H1 (cell line): ENCODE data around the gene RPGRIP1. TPM values are rescaled to one million over a fixed set of nuclear protein-coding genes. Genes with fewer than 3 reads are reported as not detected.
"Not testable (repeated sequence)": the region's sequence is repeated elsewhere in the genome, so short reads cannot be mapped to it uniquely, and the experiment has no call there.

ENCODE experiments used
- CTCF ChIA-PET: fragments of 300-600 bp; sonication (Branson Sonifier 250); formaldehyde crosslinking; loops from one replicate; lab custom pipeline; 2021; ENCODE audit not compliant: partially characterized antibody; lab: Charles Lee
- POLR2A ChIA-PET: fragments of 300-600 bp; sonication (Branson Sonifier 250); formaldehyde crosslinking; loops from one replicate; lab custom pipeline; 2021; ENCODE audit warnings: inconsistent platforms; ENCODE audit not compliant: partially characterized antibody; lab: Charles Lee
- DNase-seq, 2 experiments: peaks; one replicate each; pipeline versions ENCODE4 v3.0.0 to v3.0.0-alpha.2; 2010 to 2022; ENCODE audit warnings: low spot score in 2 of 2, low read depth in 1 of 2, mixed read lengths in 1 of 2
- FAIRE-seq: peaks from 2 replicates; lab custom pipeline; 2011; peaks lifted over from hg19 to GRCh38; lab: Jason Lieb, UNC
- H2AFZ ChIP-seq: 2 replicates; pipeline ENCODE4 v1.8.1; 2012; ENCODE audit warnings: low read length, inconsistent platforms
- H2AK5ac ChIP-seq: 2 replicates; pipeline ENCODE4 v1.6.1; 2013; ENCODE audit warnings: low read depth, low read length
- H2BK120ac ChIP-seq: replicated peaks from 2 replicates; pipeline ENCODE3; 2013; ENCODE audit warnings: low read depth, low read length, inconsistent platforms
- H2BK12ac ChIP-seq: 2 replicates; pipeline ENCODE4 v1.6.1; 2013; ENCODE audit warnings: low read depth, low read length
- H2BK15ac ChIP-seq: 2 replicates; pipeline ENCODE4 v1.6.1; 2013; ENCODE audit warnings: low read length
- H2BK20ac ChIP-seq: 2 replicates; pipeline ENCODE4 v1.6.1; 2013; ENCODE audit warnings: low read length
- H2BK5ac ChIP-seq: 2 replicates; pipeline ENCODE4 v1.6.1; 2013; ENCODE audit warnings: low read depth, low read length
- H3K14ac ChIP-seq: 2 replicates; pipeline ENCODE4 v1.6.1; 2013; ENCODE audit warnings: inconsistent platforms; ENCODE audit not compliant: insufficient read length
- H3K18ac ChIP-seq: 2 replicates; pipeline ENCODE4 v1.6.1; 2013; ENCODE audit warnings: low read length; ENCODE audit errors: extremely low read depth
- H3K23ac ChIP-seq: 2 replicates; pipeline ENCODE4 v1.6.1; 2013; ENCODE audit warnings: inconsistent platforms; ENCODE audit not compliant: insufficient read length
- H3K23me2 ChIP-seq: 2 replicates; pipeline ENCODE4 v1.6.1; 2013; ENCODE audit warnings: low read depth, low read length
- H3K27ac ChIP-seq: 2 replicates; pipeline ENCODE4 v1.6.1; 2011; ENCODE audit warnings: low read depth, low read length, inconsistent platforms
- H3K27me3 ChIP-seq, 4 experiments: replicated peaks in 1 of 4; 1 replicate in 1 of 4; 2 replicates in 3 of 4; pipeline versions ENCODE4 v1.6.1 to v1.8.1; 2011 to 2013; ENCODE audit warnings: low read length in 3 of 4, mild to moderate bottlenecking in 3 of 4, inconsistent platforms in 2 of 4, mixed read lengths in 2 of 4, moderate library complexity in 1 of 4; ENCODE audit not compliant: control insufficient read depth in 3 of 4, insufficient read depth in 3 of 4; ENCODE audit errors: extremely low read depth in 1 of 4
- H3K36me3 ChIP-seq, 4 experiments: 2 replicates each; pipeline versions ENCODE4 v1.6.1 to v1.8.1; 2011 to 2013; ENCODE audit warnings: mild to moderate bottlenecking in 4 of 4, low read length in 3 of 4, moderate library complexity in 2 of 4, control low read depth in 1 of 4, inconsistent platforms in 1 of 4; ENCODE audit not compliant: insufficient read depth in 4 of 4, control insufficient read depth in 2 of 4
- H3K4ac ChIP-seq: replicated peaks from 2 replicates; pipeline ENCODE3; 2013; ENCODE audit warnings: low read length, low read depth, mixed read lengths, inconsistent platforms; ENCODE audit not compliant: insufficient read length
- H3K4me1 ChIP-seq, 4 experiments: replicated peaks in 1 of 4; 1 replicate in 1 of 4; 2 replicates in 3 of 4; pipeline versions ENCODE4 v1.6.1 to v1.8.1; 2011 to 2013; ENCODE audit warnings: low read length in 3 of 4, inconsistent platforms in 2 of 4, mixed read lengths in 1 of 4; ENCODE audit not compliant: insufficient read depth in 4 of 4, control insufficient read depth in 3 of 4
- H3K4me2 ChIP-seq, 2 experiments: 2 replicates each; pipeline versions ENCODE4 v1.6.1 to v1.8.1; 2011 to 2013; ENCODE audit warnings: low read depth in 2 of 2, low read length in 2 of 2, control low read depth in 1 of 2, inconsistent platforms in 1 of 2, mild to moderate bottlenecking in 1 of 2; ENCODE audit not compliant: insufficient read depth in 1 of 2
- H3K4me3 ChIP-seq, 4 experiments: fragments of 200-600, 300-600 bp in 1 of 4; sonication (generic), shearing (Covaris generic), sonication (Bioruptor Twin) in 1 of 4; 2 replicates each; pipeline versions ENCODE4 v1.5.1 to v1.8.1; 2011 to 2016; ENCODE audit warnings: low read length in 4 of 4, low read depth in 3 of 4, control low read depth in 2 of 4, inconsistent platforms in 2 of 4, mild to moderate bottlenecking in 2 of 4, mixed read lengths in 1 of 4, moderate library complexity in 1 of 4; ENCODE audit not compliant: insufficient read depth in 2 of 4; ENCODE audit errors: extremely low read depth in 1 of 4
- H3K56ac ChIP-seq: replicated peaks from 2 replicates; pipeline ENCODE3; 2013; ENCODE audit warnings: low read depth, mild to moderate bottlenecking, mixed read lengths, low read length, inconsistent platforms; ENCODE audit not compliant: insufficient read length
- H3K79me1 ChIP-seq: 2 replicates; pipeline ENCODE4 v1.6.1; 2013; ENCODE audit warnings: low read depth, low read length, control low read depth
- H3K79me2 ChIP-seq, 2 experiments: 2 replicates each; pipeline versions ENCODE4 v1.6.1 to v1.8.1; 2012 to 2013; ENCODE audit warnings: low read length in 2 of 2, mild to moderate bottlenecking in 2 of 2, inconsistent platforms in 1 of 2; ENCODE audit not compliant: insufficient read depth in 2 of 2, control insufficient read depth in 1 of 2
- H3K9ac ChIP-seq, 4 experiments: replicated peaks in 1 of 4; 1 replicate in 1 of 4; 2 replicates in 3 of 4; pipeline versions ENCODE4 v1.6.1 to v1.8.1; 2011 to 2013; ENCODE audit warnings: low read depth in 3 of 4, low read length in 3 of 4, control low read depth in 2 of 4, mild to moderate bottlenecking in 2 of 4, moderate library complexity in 2 of 4, inconsistent platforms in 1 of 4; ENCODE audit errors: extremely low read depth in 1 of 4
- H3K9me3 ChIP-seq, 2 experiments: 2 replicates each; pipeline versions ENCODE4 v1.6.1 to v1.8.1; 2012 to 2013; ENCODE audit warnings: mild to moderate bottlenecking in 2 of 2, moderate library complexity in 2 of 2, control low read depth in 1 of 2, inconsistent platforms in 1 of 2, low read depth in 1 of 2, low read length in 1 of 2, mixed read lengths in 1 of 2; ENCODE audit not compliant: insufficient read depth in 2 of 2
- H4K20me1 ChIP-seq, 2 experiments: replicated peaks in 1 of 2; 2 replicates each; pipeline versions ENCODE3 to v1.8.1; 2011 to 2013; ENCODE audit warnings: inconsistent platforms in 2 of 2, low read length in 2 of 2, mild to moderate bottlenecking in 1 of 2; ENCODE audit not compliant: insufficient read depth in 2 of 2, control insufficient read depth in 1 of 2
- H4K5ac ChIP-seq: 2 replicates; pipeline ENCODE4 v1.6.1; 2013; ENCODE audit warnings: low read length, low read depth, mixed read lengths, inconsistent platforms; ENCODE audit not compliant: insufficient read length
- H4K8ac ChIP-seq: 2 replicates; pipeline ENCODE4 v1.8.0; 2013; ENCODE audit warnings: mild to moderate bottlenecking, moderate library complexity, low read length, inconsistent platforms; ENCODE audit not compliant: insufficient read depth; ENCODE audit errors: extremely low read depth
- H4K91ac ChIP-seq: replicated peaks from 2 replicates; pipeline ENCODE3; 2013; ENCODE audit warnings: low read length, mixed read lengths, inconsistent platforms; ENCODE audit not compliant: insufficient read length
- WGBS, 2 experiments: shearing (Covaris generic) in 1 of 2; methylation state at CpG; one replicate each; pipeline versions ENCODE4 v1.1.6 to v1.1.7; 2013 to 2015; ENCODE audit warnings: low lambda C conversion rate in 2 of 2, mixed read lengths in 2 of 2, inconsistent platforms in 1 of 2, low coverage in 1 of 2, missing lambda C conversion rate in 1 of 2; ENCODE audit not compliant: insufficient replicate concordance in 2 of 2, insufficient coverage in 1 of 2, insufficient read length in 1 of 2; ENCODE audit errors: extremely low coverage in 1 of 2, missing lambda C conversion rate in 1 of 2; 5-methylcytosine and 5-hydroxymethylcytosine counted together
- polyA plus RNA-seq, 7 experiments: library from polyadenylated mRNA; depleted of rRNA in 3 of 7; stranded (reverse) in 5 of 7; unstranded in 2 of 7; fragments of >200 nt in 5 of 7; fragments of 200-250 nt in 2 of 7; gene quantifications; 1 replicate in 5 of 7; 2 replicates in 1 of 7; 4 replicates in 1 of 7; pipeline versions ENCODE4 v1.2.1 to v1.2.3, GENCODE V29; 2011 to 2013; ENCODE audit warnings: missing spikeins in 2 of 7, mixed read lengths in 2 of 7
- total RNA-seq: library from RNA; stranded (reverse); fragmentation: NEBNext Ultra II Directional; extraction: Animal tissue kit (Norgen Biotek cat#: 25700); gene quantifications from 2 replicates; pipeline ENCODE4 v1.2.1, GENCODE V29; 2021

RPGRIP1 gene
- total and polyA plus RNA-seq, 2 of the 8 experiments (the other 6 are each of a cell fraction or from before 2014, with no cell fraction given) = 0.36 to 0.65 TPM

GRCh38 chr14:21286516-21286915, 6.6 kb downstream of the RPGRIP1 start:
- not testable (repeated sequence) for H3K23me2 ChIP-seq, H3K18ac ChIP-seq, H2BK20ac ChIP-seq, H4K5ac ChIP-seq, H3K9me3 ChIP-seq, H2BK120ac ChIP-seq, H3K79me1 ChIP-seq, H3K79me2 ChIP-seq, H4K20me1 ChIP-seq, H4K91ac ChIP-seq, H3K4me3 ChIP-seq, H2BK12ac ChIP-seq, H3K36me3 ChIP-seq, H3K4ac ChIP-seq, H4K8ac ChIP-seq, H2AK5ac ChIP-seq, H3K4me1 ChIP-seq, H3K27me3 ChIP-seq, H3K27ac ChIP-seq, H3K23ac ChIP-seq, H3K9ac ChIP-seq, H3K56ac ChIP-seq, H2BK15ac ChIP-seq, DNase-seq, H3K14ac ChIP-seq, H3K4me2 ChIP-seq, H2AFZ ChIP-seq, H2BK5ac ChIP-seq, FAIRE-seq
- ChIA-PET POLR2A (interaction anchor here (9.1 kb wide), 1 partner anchor 23 kb away, joined by 90 read pairs; no protein-coding TSS in a partner anchor), CTCF (interaction anchor here (1.8 kb wide), 1 partner anchor 22 kb away, joined by 4 read pairs; no protein-coding TSS in a partner anchor)
- WGBS, 2 experiments = 81% methylated on average over 2 of the region's 2 CpGs; no CpG with 5 or more reads in 1 of the 2 experiments
